T-helper 9 cell (primary cell): Measurements from ENCODE around the gene FAM3B.

Source experiments
- DNase-seq: peaks from one replicate; pipeline ENCODE4 v3.0.0-alpha.2; 2020

FAM3B gene

GRCh38 chr21:41398251-41398650, 81.7 kb downstream of the FAM3B start:
- no peak for DNase-seq

GRCh38 chr21:41398831-41399230, 82.2 kb downstream of the FAM3B start:
- DNase-seq: no peak

- no peak for DNase-seq
Measured at GRCh38 chr21:41399246-41399800, 82.7 kb downstream of the FAM3B start.

GRCh38 chr21:41402231-41402630, 85.6 kb downstream of the FAM3B start:
- DNase-seq: no peak

DNA sequence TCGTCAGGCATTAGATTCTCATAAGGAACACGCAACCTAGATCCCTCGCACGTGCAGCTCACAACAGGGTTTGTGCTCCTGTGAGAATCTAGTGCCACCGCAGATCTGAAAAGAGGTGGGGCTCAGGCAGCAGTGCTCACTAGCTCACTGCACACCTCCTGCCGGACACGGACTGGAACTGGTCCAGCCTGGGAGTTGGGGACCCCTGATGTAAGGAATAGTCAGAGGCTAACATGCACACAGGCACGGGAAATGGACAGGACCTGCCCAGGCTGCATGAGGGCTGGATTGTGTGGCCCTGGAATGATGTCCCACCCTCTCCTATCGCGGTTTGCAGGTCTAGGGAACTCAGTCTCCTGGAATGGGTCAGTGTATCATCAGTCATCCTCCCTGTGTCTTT, 86.2 kb downstream of the FAM3B start:
- no peak for DNase-seq

- DNase-seq: no peak
Measured at GRCh38 chr21:41403331-41403730, 86.7 kb downstream of the FAM3B start.

- no peak for DNase-seq
Measured at GRCh38 chr21:41403966-41404365, 87.4 kb downstream of the FAM3B start.

DNA sequence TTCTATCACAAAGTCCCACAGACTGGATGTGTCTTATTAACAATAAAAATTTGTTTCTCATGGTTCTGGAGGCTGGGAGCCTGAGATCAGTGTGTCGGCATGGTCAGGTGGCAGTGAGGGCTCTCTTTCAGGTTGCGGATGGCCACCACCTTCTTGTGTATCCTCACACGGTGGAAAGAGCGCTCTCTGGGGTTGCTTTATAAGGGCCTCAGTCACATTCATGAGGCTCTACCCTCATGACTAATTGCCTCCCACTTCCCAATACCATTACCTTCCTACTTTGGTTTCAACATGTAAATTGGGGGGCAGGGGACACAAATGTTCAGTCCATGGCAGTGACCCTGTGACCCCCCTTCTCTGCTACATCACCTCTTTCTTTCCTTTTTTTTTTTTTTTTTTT, 88.7 kb downstream of the FAM3B start:
- DNase-seq: no peak

DNA sequence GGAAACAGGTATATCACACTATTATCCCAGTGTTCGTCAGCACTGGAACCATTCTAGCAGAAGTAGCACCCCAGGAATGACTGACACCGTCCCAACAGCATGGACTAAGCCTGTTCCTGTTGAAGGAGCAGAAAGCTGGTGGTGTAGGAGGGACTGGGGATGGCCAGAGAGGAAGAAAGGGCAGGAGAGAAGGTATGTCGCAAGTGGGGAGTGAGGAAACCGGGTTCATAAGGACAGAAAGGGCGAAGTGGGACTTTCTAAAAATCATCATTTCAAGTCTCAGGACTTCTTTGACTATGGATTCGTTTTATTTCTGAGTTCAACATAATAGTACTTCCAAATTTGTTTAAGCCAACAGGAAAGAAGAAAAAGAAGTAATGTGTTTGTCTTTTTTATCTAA, 89.7 kb downstream of the FAM3B start:
- no peak for DNase-seq
